ENCODE data around the gene RPS17. TPM values are rescaled to one million over a fixed set of nuclear protein-coding genes. Genes with fewer than 3 reads are reported as not detected.

Gene RPS17
- total RNA-seq, 1 donor from 2014 or later: 800 TPM

DNA sequence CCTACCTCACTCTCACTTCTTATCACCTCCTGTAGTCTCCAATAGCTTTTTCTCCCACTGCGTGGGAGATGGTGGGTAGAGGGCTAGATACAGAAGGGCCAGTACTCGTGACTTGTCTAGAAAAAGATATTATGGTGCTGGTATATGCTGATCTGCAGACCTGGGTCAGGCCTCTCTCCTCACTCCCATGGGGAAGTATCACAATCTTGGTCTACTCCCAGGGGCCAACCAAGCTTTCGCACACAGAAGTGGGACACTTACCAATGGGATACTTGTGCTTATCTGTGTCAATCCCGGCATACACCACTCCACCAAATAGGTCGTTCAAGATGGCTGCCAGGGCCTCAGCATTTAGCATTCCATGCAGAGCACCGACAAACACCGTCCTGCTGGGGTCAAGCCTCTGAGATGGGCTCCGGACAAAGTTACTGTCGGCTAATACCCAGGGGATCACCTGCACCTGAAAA is 9.0 kb upstream of the RPS17 start:
- H3K4me1 ChIP-seq: no peaks in the 10 kb centered on the region
- H3K9me3 ChIP-seq (replicated peaks): no peaks in the 10 kb centered on the region
- TF ChIP-seq, protein P1, sequence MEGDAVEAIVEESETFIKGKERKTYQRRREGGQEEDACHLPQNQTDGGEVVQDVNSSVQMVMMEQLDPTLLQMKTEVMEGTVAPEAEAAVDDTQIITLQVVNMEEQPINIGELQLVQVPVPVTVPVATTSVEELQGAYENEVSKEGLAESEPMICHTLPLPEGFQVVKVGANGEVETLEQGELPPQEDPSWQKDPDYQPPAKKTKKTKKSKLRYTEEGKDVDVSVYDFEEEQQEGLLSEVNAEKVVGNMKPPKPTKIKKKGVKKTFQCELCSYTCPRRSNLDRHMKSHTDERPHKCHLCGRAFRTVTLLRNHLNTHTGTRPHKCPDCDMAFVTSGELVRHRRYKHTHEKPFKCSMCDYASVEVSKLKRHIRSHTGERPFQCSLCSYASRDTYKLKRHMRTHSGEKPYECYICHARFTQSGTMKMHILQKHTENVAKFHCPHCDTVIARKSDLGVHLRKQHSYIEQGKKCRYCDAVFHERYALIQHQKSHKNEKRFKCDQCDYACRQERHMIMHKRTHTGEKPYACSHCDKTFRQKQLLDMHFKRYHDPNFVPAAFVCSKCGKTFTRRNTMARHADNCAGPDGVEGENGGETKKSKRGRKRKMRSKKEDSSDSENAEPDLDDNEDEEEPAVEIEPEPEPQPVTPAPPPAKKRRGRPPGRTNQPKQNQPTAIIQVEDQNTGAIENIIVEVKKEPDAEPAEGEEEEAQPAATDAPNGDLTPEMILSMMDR (IDR thresholded peaks at IDR 0.05; ENCODE audit: borderline replicate concordance): no peak
- DNase-seq: no peak
- intact Hi-C loops (cut with micrococcal nuclease): no loop called here
- no peak overlapping the region for H3K4me3 ChIP-seq
- no peaks in the 10 kb centered on the region for H3K36me3 ChIP-seq
- peaks cover 5% of the 10 kb centered on the region for H3K27me3 ChIP-seq (ENCODE audit: low read depth)
- no peak overlapping the region for H3K27ac ChIP-seq (replicated peaks)

DNA sequence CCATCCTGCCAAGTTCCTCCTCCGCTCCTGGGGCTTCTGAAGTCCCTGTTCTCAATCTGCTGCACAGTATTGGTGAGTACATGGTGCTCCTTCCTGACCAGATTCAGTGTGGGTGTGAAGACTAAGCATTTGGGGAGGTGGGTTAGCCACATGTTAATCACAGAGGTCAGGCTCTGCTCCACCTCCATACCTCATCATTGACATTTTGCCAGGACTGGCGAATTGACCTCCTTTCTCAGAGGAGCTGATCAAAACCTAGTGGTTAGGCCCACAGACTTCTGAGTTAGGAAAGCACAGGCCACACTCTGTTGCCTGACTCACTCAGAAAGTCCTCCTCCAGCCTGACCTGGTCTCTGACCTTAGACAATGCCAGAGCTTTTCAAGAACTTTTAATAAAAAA is 8.4 kb upstream of the RPS17 start:
- no peaks in the 10 kb centered on the region for H3K9me3 ChIP-seq (replicated peaks)
- no peak overlapping the region for H3K27ac ChIP-seq (replicated peaks)
- no peaks in the 10 kb centered on the region for H3K4me1 ChIP-seq
- H3K4me3 ChIP-seq: no peak overlapping the region
- no peak for DNase-seq
- intact Hi-C loops (cut with micrococcal nuclease): no loop called here
- no peaks in the 10 kb centered on the region for H3K36me3 ChIP-seq
- TF ChIP-seq, protein P1 (IDR thresholded peaks at IDR 0.05; ENCODE audit: borderline replicate concordance): no peak
- peaks cover 5% of the 10 kb centered on the region for H3K27me3 ChIP-seq (ENCODE audit: low read depth)

DNA sequence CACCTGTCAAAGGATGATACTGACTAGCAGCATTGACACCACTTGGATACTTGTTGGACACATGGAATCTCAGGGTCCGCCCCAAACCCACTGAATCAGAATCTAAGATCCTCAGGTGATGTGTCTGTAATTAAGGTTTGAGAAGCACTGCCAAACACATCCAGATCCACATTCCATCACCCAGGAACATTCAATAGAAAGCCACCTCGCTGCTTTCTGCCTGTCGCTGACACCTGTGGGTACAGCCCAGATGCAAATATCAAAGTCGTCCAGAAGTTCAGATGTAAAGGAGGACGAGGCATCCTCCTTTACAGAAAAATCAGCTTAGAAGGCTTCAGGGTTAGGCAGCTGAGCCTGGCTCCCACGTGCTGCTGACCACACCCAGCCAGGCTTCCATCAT is 5.2 kb upstream of the RPS17 start:
- intact Hi-C loops (cut with micrococcal nuclease): no loop called here
- H3K9me3 ChIP-seq (replicated peaks): no peaks in the 10 kb centered on the region
- no peak for DNase-seq
- peaks cover 5% of the 10 kb centered on the region for H3K27me3 ChIP-seq (ENCODE audit: low read depth)
- H3K4me1 ChIP-seq: peaks cover 9% of the 10 kb centered on the region
- no peaks in the 10 kb centered on the region for H3K36me3 ChIP-seq
- no peak overlapping the region for H3K27ac ChIP-seq (replicated peaks)
- H3K4me3 ChIP-seq: no peak overlapping the region
- TF ChIP-seq, protein P1 (IDR thresholded peaks at IDR 0.05; ENCODE audit: borderline replicate concordance): no peak

- H3K36me3 ChIP-seq: no peaks in the 10 kb centered on the region
- peaks cover 5% of the 10 kb centered on the region for H3K27me3 ChIP-seq (ENCODE audit: low read depth)
- intact Hi-C loops (cut with micrococcal nuclease): no loop called here
- no peak for DNase-seq
- no peaks in the 10 kb centered on the region for H3K9me3 ChIP-seq (replicated peaks)
- TF ChIP-seq, protein P1 (IDR thresholded peaks at IDR 0.05; ENCODE audit: borderline replicate concordance): no peak
- no peak overlapping the region for H3K27ac ChIP-seq (replicated peaks)
- H3K4me1 ChIP-seq: peaks cover 10% of the 10 kb centered on the region
- H3K4me3 ChIP-seq: no peak overlapping the region
Observed at GRCh38 chr15:82545002-82545401, 4.7 kb upstream of the RPS17 start.

DNA sequence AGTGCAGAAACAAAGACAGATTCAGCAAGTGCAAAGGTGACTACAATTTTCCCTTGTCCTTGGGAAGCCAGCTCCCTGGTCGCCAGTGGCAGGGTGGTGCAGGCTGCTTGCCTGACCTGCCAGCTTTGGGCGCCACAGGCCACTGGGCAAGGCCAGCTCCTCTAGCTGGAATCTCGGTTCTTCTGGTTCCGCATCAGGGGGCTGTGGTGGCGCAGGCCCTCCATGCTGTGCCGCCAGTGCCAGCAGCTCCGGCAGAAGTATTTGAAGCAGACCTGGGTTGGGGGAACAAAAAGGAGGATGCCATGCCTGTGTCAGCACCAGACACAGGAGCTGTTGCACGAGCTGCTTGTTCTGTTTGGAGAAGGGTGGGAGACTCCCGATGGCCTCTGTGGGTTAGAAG is 4.2 kb upstream of the RPS17 start:
- intact Hi-C loops (cut with micrococcal nuclease): no loop called here
- H3K9me3 ChIP-seq (replicated peaks): no peaks in the 10 kb centered on the region
- no peak overlapping the region for H3K4me3 ChIP-seq
- H3K36me3 ChIP-seq: no peaks in the 10 kb centered on the region
- DNase-seq: no peak
- H3K4me1 ChIP-seq: peaks cover 16% of the 10 kb centered on the region
- no peak overlapping the region for H3K27ac ChIP-seq (replicated peaks)
- peaks cover 5% of the 10 kb centered on the region for H3K27me3 ChIP-seq (ENCODE audit: low read depth)
- TF ChIP-seq, protein P1 (IDR thresholded peaks at IDR 0.05; ENCODE audit: borderline replicate concordance): no peak

DNA sequence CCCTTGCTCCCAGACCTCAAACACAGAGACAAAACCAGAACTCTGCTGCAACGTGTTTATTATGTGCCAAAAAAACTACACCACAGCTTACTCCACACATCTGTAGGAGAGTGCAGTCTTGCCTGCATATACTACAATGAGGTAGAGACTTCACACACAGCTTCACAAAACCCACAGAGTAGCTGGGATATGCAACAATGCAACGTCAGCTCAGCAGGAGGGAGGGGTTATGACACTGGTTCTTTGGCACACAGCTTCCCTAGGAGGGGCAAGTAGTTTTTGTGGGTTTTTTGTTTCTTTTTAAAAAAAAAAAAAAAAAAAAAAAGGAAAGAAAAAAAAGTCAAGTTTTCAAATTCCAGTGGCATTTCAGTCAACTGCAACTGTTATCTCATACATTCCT is 2.9 kb upstream of the RPS17 start:
- Histone ChIP-seq H3K36me3 (peaks cover 8% of the 10 kb centered on the region), H3K27ac (replicated peaks) (no peak overlapping the region), H3K4me3 (no peak overlapping the region), H3K9me3 (replicated peaks) (no peaks in the 10 kb centered on the region), H3K27me3 (ENCODE audit: low read depth) (peaks cover under 1% of the 10 kb centered on the region), H3K4me1 (peaks cover 29% of the 10 kb centered on the region)
- TF ChIP-seq, protein P1 (IDR thresholded peaks at IDR 0.05; ENCODE audit: borderline replicate concordance): no peak
- no peak for DNase-seq
- intact Hi-C loops (cut with micrococcal nuclease): no loop called here
